ENCODE measurements around the gene CTNNBIP1.

CTNNBIP1 gene

DNA sequence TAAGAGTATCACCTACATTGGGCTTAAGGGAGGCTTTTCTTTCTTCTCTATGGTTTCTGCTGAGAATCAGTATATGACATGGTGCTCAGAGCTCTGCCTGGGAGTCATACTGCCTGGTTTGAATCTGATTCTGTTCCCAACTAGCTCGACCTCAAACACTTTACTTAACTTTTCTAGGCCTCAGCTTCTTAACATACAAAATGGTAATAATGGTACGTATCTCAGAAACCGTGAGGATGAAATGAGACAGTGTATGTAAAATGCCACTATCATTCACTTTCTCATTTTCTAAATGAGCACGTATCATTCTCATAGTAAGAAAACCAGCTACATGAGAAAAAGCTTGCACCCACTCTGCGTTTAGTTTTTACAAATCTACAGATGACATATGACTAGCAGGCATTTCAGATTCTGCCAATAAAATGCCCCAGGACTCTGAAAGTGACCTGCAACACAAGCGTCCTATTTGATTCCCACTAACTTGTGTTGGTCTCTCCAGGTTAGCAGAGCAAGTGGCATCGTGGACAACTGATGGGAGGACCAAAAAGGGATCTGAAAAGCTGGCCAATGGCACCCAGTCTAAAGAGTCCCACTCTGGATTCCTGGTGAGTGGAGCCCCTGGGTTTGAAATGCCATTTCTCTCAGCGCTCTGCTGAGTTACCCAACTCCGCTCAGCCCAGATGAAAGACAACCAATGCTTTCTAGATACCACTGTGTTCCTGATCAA, 6.1 kb downstream of the CTNNBIP1 start:
- no peak for DNase-seq

- no peak for DNase-seq
These were observed 8.0 kb downstream of the CTNNBIP1 start for GRCh38 chr1:9902060-9902452.

GRCh38 chr1:9901148-9902059, 8.7 kb downstream of the CTNNBIP1 start:
- no peak for DNase-seq

- DNase-seq = peak; percentile 74
These were observed 9.7 kb downstream of the CTNNBIP1 start for GRCh38 chr1:9900142-9901043.

DNA sequence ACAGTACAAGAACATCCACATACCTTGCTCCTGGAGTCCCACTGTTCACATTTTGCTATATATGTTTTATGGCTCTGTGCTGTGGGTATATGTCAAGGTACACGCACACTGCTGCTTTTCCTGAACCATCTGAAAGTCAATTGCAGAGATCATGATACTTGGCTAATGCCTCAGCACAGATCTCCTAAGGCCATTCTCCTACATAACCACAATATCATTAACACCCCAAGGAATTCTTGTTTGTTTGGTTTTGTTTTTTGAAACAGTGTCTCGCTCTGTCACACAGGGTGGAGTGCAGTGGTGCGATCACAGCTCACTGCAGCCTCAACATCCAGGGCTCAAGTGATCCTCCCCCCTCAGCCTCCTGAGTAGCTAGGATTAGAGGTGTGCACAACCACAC, 16.0 kb downstream of the CTNNBIP1 start:
- no peak for DNase-seq

GRCh38 chr1:9892563-9893528, 17.2 kb downstream of the CTNNBIP1 start:
- DNase-seq = peak; percentile 74

DNA sequence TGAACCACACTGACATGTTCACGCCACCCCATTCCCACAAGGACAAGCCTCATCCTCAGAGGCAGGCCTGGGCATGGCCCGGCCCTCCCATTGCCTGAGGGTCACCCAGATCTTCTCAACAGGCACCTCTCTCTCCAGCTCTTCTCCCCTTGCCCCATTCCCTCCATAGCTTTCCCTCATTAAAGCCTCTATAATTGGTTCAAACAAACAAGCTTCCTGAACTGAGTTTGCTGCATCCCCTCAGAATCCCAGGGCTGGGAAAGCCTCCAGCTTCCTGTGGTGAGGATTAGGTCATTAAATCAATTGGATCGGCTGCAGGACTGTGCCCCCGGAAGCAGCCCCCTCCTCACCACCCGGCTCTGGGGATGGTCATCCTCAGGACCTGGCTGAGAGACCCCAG, 18.9 kb downstream of the CTNNBIP1 start:
- DNase-seq = no peak

- DNase-seq = peak; percentile 21
These were observed 19.8 kb downstream of the CTNNBIP1 start for GRCh38 chr1:9890224-9890731.

- DNase-seq = no peak
These were observed 20.7 kb downstream of the CTNNBIP1 start for GRCh38 chr1:9889411-9889810.

- DNase-seq = no peak
These were observed 21.2 kb downstream of the CTNNBIP1 start for GRCh38 chr1:9888886-9889285.

GRCh38 chr1:9887070-9887469, 23.0 kb downstream of the CTNNBIP1 start:
- DNase-seq = no peak

GRCh38 chr1:9886092-9886742, 23.9 kb downstream of the CTNNBIP1 start:
- no peak for DNase-seq

DNA sequence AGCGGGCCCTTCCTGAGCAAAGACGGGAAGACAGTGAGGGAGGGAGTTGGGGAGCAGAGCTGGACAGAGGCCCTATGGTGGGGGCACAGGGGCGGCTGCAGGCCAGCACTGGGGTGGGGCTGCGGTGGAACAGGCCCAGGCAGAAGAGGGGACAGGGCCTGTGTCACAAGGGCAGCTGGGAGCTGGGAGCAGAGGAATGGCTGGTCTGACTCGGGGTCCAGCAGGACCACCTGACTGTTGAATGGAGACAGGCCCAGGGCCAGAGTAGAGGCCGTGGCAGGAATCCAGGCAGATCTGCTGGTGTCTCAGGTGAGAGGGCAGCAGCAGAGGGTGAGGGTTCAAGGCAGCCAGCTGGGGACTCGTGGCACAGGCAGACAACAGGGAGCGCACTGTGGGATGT, 25.3 kb downstream of the CTNNBIP1 start:
- no peak for DNase-seq

DNA sequence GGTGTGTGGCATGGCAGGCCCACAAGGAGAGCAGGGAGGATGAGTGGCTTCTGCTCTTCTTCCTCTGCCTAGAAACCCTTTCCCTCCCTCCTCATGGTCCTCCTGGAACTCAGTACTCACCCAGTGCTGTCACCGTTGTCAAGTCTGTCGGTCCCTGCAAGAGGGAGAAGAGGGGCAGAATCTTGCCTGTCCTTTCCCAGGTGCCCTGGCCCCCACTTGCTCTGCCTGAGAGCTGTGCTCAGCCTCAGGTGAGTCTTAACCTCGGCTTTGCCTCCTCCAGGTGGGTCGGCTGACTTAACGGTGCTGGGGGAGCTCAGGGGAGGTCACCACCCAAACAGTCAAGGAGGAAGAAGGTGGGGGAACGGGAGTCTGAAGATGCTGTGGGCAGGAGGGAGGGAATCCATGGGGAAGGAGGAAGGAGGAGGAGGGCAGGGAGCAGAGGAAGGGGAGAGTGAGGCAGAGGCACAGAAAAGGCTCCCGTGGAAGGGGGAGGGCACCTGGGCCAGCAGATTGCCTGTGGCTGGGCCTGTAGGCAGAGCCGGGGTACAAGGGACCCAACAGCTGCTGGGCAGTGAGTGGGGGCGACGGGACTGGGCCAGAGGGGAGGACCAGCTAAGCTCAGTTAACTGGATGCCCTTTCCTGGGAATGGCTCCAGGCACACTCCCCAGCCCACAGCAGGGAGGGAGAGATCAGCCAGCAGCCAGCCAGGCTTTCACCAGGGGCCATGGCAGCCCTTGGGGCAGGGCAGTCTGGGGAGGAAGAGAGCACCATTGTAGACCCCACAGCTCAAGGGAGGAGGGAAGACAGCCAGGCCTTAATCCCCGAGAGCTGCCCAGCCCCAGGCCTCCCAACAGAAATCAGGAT, 26.3 kb downstream of the CTNNBIP1 start:
- no peak for DNase-seq

DNA sequence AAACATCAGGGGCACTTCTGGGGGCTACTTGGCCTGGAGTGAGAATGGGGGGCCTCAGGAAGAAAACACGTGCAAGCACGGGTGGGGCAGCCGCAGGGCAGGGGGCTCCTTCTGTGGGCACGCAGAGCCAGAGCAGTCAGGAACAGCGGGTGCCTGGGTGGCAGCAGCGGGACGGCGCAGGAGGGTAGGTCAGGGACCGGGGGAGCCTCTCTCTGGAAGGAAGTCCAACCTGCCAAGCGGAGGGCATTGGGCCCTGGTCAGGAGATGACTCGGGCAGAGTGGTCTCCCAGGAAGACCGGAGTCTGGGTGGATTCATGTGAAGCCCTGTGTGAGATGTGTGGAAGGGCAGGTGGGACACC, 27.1 kb downstream of the CTNNBIP1 start:
- no peak for DNase-seq

- peak; percentile 66 for DNase-seq
These were observed 27.6 kb downstream of the CTNNBIP1 start for GRCh38 chr1:9882296-9882944.

- DNase-seq = peak; percentile 52
These were observed 28.2 kb downstream of the CTNNBIP1 start for GRCh38 chr1:9881838-9882249.

- DNase-seq = no peak
These were observed 31.7 kb downstream of the CTNNBIP1 start for GRCh38 chr1:9878404-9878803.

DNA sequence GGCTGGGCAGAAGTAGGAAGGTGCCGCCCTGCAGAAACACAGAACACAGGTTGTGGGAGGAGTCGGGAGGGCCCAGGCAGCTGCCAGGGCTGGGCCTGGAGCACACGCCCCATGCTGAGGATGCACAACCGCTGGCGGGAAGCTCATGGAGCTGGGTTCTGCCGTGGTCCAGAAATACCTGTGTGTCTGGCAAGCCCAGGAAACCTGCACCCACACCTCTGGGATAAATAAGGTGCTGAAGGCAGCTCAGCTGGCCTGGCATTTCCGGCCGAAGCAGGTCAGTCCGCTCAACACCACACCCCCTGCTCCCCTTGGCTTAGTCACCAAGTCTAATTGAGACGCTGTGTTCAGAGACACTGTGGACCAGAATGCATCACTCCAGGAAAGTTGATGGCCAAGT, 32.1 kb downstream of the CTNNBIP1 start:
- DNase-seq = no peak

- no peak for DNase-seq
These were observed 34.5 kb downstream of the CTNNBIP1 start for GRCh38 chr1:9875636-9876000.

All from GDM1 (cell line).